RKO (cell line): Measurements from ENCODE around the gene LASP1.

ENCODE experiments used
- DNase-seq: peaks from one replicate; pipeline ENCODE4 v3.0.0-alpha.2; 2016; ENCODE audit warnings: low spot score

LASP1 gene, protein sequence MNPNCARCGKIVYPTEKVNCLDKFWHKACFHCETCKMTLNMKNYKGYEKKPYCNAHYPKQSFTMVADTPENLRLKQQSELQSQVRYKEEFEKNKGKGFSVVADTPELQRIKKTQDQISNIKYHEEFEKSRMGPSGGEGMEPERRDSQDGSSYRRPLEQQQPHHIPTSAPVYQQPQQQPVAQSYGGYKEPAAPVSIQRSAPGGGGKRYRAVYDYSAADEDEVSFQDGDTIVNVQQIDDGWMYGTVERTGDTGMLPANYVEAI

GRCh38 chr17:38869526-38870258 lies at the start of gene LASP1:
TSS of gene LASP1 (plus strand) at chr17:38870058. CDS start at chr17:38870190, 132 bp downstream.
- DNase-seq, result peak; percentile 91

DNA sequence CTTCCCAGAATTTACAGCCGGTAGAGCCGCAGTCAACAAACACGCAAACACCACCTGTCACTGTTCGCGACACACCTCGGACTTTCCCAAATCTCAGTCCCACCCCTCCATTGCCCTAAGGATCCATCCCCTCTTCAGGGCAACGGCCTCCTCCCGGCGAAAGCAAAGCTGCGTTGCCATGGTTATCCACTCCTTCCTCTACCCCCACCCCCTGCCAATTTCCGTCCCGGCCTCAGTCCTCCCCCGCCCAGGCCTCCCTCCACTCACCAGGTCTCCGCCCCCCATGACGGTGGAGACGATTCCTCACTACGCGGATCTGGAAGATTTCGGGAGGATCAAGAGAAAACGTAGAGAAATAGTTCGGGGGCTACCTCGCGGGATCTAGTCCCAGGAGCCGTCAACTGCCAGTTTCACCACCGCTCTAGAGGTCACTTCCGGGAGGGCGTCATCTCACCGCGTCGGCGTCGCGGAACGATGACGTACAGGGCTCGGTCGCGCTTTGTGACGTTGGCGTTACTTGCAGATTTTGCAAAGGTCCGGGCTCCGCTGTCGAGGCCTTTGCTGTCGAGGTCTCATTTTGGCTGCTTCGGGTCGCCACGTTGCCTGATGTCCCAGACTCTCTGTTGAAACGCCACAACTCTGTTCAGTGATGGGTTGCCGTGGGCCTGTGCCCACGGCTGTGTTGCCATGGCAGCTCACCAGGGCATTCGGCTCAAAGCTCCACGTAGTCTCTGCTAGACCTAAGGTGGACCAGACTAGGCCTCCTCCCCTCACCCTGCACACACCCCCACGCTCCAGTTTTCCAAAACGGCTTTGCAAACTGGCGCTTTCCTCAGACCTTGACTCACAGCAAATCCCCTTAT lies 44.7 kb upstream of the LASP1 start, which contains the start of gene CWC25:
Gene CWC25 (minus strand): TSS at position 423 of the 863 bp plus-strand sequence. CDS start 138 bp downstream, at position 285.
- peak; percentile 94 for DNase-seq

- DNase-seq, result no peak
These were observed 44.1 kb upstream of the LASP1 start for GRCh38 chr17:38825762-38826247.

GRCh38 chr17:38844261-38844757 lies 25.5 kb upstream of the LASP1 start:
- DNase-seq, result no peak

DNA sequence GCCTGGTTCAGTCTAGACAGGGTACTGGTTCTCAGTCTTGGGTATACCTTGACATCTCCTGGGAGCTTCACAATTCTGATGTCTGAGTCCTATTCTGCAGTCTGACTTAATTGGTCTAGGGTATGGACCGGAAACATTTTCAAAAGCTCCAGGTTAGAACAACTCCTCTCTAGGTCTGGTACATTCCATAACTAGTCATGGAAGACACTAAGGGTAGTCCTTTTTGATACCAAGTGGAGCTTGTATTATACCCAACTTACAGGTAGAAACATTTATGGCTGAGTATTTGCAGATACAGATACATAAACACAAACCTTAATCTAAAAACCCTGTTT lies 21.3 kb upstream of the LASP1 start:
- no peak for DNase-seq

GRCh38 chr17:38848939-38849605 lies 20.8 kb upstream of the LASP1 start:
- no peak for DNase-seq

- DNase-seq, result no peak
These were observed 19.5 kb upstream of the LASP1 start for GRCh38 chr17:38850374-38850773.

GRCh38 chr17:38851434-38851833 lies 18.4 kb upstream of the LASP1 start:
- peak; percentile 57 for DNase-seq

DNA sequence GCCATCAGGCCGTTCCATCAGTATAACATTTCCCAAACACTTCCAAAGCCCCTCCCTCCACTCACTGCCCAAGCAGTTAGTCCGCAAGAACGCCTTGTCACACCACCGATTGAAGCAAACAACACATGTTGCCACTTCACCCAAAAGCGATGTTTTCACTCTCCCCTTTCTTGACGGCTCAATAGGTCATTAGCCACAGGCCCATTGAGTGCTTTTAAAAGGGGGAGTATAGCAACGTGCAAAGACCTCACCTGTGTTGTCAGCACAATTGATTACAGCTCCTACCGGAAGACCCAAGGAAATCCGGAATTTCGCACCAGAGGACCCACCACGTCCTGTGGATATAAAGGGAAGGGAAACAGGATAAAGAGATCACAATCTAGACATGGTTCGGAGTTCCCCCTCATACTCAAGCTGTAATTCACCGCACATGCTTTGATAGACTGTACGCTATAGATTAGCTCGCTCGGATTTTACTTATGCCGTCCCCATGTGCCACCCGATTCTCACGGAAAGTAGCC lies 17.0 kb upstream of the LASP1 start:
- peak; percentile 56 for DNase-seq

- DNase-seq, result peak; percentile 99
These were observed 16.3 kb upstream of the LASP1 start, which contains the start of gene RPL23 for GRCh38 chr17:38853292-38854219. TSS of gene RPL23 (minus strand) at chr17:38853721. CDS start at chr17:38853710, 11 bp downstream.

- DNase-seq, result peak; percentile 77
These were observed 14.7 kb upstream of the LASP1 start for GRCh38 chr17:38855101-38855714.

DNA sequence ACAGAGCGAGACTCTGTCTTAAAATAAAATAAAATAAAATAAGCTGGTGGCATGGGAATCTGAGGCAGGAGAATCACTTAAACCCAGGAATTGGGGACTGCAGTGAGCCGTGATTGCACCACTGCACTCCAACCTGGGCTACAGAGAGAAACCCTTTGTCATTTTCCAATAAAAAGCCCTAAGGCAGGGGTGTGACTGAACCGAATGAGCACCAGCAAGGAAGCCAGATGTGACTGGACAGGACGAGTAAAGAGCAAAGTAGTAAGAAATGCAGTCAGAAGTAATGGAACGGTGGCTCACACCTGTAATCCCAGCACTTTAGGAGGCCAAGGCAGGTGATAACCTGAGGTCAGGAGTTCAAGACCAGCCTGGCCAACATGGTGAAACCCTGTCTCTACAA lies 12.6 kb upstream of the LASP1 start:
- DNase-seq, result no peak

GRCh38 chr17:38861399-38861843 lies 8.4 kb upstream of the LASP1 start:
- DNase-seq, result peak; percentile 64

- DNase-seq, result peak; percentile 43
These were observed 5.0 kb upstream of the LASP1 start for GRCh38 chr17:38864636-38865398.

GRCh38 chr17:38867179-38867967 lies 2.5 kb upstream of the LASP1 start:
- DNase-seq, result peak; percentile 81

GRCh38 chr17:38867968-38868816 lies 1.7 kb upstream of the LASP1 start:
- peak; percentile 93 for DNase-seq
